ENCODE data around the gene PCSK1.

GRCh38 chr5:96410013-96410412 is 23.0 kb downstream of the PCSK1 start:
- TF ChIP-seq CTCF (IDR thresholded peaks at IDR 0.05; ENCODE audit: low read depth, low read length, poor library complexity, severe bottlenecking) (no peak), EZH2phosphoT487 (IDR thresholded peaks at IDR 0.05; ENCODE audit: borderline replicate concordance, low read length) (no peak)
